ENCODE results near the gene GNAT3.

Gene GNAT3

DNA sequence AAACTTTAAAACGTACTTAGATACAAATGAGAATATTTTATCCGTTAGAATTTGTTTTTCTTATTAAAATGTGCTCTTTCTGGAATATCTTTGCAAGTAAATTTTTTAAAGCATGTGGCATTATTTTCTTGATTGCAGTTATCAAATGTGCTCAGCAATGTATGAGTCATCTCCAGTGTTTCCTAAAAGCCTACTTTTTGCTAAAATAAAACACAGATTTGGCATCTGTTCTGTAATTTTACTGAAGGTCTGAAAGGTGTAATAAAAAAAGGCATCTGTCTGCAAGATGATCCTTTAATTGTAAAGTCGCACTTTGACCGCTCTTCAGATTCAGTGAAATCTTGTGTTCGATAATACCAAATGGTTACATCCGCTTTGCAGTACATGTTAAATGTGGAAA lies 3.4 kb downstream of the GNAT3 start:
- DNase-seq (ENCODE audit: low spot score) = no peak
- TF ChIP-seq, protein P1, sequence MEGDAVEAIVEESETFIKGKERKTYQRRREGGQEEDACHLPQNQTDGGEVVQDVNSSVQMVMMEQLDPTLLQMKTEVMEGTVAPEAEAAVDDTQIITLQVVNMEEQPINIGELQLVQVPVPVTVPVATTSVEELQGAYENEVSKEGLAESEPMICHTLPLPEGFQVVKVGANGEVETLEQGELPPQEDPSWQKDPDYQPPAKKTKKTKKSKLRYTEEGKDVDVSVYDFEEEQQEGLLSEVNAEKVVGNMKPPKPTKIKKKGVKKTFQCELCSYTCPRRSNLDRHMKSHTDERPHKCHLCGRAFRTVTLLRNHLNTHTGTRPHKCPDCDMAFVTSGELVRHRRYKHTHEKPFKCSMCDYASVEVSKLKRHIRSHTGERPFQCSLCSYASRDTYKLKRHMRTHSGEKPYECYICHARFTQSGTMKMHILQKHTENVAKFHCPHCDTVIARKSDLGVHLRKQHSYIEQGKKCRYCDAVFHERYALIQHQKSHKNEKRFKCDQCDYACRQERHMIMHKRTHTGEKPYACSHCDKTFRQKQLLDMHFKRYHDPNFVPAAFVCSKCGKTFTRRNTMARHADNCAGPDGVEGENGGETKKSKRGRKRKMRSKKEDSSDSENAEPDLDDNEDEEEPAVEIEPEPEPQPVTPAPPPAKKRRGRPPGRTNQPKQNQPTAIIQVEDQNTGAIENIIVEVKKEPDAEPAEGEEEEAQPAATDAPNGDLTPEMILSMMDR (IDR thresholded peaks at IDR 0.05; ENCODE audit: extremely low read depth, missing control alignments) = no peak

DNA sequence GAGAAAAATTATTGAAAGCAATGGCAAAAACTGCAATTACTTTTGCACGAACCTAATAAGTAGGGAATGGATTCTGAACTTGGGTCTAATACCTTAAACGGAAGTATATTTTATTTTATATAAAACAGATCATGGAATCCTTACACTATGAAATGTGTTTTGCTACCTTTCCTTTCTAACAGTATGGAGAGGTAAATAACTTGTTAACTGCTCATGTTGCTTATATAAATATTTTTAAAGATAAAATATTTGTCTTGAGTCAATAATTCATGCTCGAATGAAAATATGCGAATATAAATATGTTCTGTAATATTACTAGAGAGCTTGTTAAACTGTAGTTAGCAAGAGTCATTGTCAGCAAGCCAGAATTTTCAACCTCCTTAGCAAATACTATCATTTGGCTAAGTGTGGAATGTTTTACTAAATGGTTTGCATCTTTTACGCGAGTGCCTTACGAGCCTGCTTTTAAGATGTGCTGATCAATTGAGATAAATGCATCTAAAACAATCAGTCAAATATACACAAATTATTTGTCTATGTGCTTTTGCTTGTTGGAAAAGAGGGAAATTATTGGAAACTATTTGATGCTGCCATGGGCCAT lies 5.9 kb downstream of the GNAT3 start:
- TF ChIP-seq, protein P1 (IDR thresholded peaks at IDR 0.05; ENCODE audit: extremely low read depth, missing control alignments) = no peak
- no peak for DNase-seq (ENCODE audit: low spot score)

DNA sequence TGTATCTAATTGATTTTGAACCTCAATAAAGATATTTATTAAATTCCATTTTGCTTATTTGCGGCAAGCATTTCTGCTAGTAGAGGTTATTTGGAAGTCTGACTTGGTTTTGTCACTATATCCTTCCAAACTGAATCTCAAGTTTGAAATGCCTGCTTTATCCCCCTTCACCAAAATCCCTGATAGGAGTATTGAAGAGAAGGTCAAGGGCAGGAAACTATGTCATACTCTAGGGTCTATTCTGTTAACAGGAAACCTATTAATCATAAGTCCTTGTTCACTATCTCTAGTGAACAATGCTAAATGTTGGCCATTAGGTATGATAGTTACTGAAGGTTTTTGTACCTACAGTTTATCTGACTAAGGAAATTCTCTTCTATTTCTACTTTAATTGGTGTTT lies 11.5 kb downstream of the GNAT3 start:
- TF ChIP-seq, protein P1 (IDR thresholded peaks at IDR 0.05; ENCODE audit: extremely low read depth, missing control alignments) = no peak

DNA sequence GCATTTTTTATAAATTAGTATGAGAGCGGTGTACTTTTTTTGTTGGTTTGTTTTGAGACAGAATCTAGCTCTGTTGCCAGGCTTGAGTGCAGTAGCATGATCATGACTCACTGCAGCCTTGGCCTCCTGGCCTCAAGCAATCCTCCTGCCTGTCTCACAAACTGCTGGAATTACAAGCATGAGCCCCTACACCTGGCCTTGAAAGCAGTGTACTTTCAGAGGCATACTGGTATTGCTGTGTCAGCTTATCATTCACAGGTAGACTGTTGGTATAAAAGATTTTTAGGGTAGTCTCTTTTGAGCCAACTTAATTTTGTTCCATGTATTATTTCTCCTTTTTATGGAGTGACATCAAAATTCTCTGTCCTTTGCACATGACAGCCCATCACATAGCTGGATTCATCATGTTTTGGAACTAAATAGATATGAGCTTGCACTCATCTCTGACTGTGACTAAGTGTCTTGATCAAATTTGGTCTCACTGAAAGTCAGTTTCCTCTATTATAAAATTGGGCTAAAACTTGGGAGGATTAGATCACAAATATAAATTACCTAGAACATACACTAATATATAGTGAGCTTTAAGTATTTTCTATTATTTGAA lies 12.4 kb downstream of the GNAT3 start:
- DNase-seq (ENCODE audit: low spot score) = no peak
- TF ChIP-seq, protein P1 (IDR thresholded peaks at IDR 0.05; ENCODE audit: extremely low read depth, missing control alignments) = no peak

More for the DNA sequence above, 11.5 kb downstream of the GNAT3 start:
- no peak for DNase-seq (ENCODE audit: low spot score)

DNA sequence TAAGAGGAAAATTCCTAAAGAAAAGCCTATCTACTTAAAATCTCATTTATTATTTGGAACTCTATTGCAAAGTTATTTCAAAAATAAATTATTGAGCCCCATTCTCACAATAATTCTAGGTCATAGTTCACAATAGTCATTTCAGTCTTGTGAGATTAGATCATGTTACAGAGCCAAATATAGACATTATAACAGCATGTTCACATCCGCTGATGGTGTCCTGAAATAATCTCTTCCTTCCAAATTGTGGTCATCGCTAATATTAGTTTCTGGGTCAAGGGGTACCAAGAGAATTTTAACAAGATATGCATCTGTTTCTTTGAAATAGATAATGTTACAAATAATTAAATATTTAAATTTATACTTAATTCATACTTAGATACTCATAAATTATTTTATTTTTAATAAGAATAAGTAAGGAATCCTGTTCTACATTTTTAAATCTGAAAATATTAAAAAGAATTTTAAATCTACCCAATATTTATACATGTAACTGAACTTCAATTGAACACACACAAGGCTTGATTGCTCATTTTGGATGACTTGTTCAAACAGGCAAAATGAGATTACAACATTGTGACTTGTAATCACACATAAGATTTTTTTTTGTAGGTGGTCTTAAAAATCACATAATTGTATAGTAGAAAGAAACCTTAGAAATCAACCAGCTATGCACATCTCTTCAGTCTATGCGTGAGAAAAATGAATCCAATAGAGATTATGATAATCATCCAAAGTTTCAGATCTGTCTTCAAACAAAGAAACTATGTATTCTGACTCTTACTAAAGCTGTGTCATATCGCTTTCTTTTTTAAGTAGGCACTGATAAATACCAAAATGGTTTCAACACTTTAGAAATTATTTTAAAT lies 13.1 kb downstream of the GNAT3 start:
- TF ChIP-seq, protein P1 (IDR thresholded peaks at IDR 0.05; ENCODE audit: extremely low read depth, missing control alignments) = no peak
- DNase-seq (ENCODE audit: low spot score) = no peak

DNA sequence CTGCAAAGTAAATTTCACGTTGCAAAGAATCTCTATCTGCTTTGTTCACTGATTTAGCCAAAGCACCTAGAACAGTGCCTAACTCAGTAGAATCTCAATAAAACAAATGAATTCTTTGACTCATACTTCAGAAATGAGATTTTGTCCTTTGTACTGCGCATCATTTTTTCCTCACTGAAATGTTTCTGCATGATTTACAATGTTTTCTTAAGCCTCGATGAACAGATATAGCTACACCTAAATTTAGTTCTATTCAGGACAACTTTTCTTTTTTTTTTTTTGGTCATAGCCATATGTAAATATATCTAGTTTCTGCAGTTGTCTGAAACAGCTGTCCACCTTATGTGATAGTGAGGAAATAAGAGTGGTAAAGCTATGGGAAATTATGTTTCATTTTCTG lies 15.3 kb downstream of the GNAT3 start:
- TF ChIP-seq, protein P1 (IDR thresholded peaks at IDR 0.05; ENCODE audit: extremely low read depth, missing control alignments) = no peak
- DNase-seq (ENCODE audit: low spot score) = no peak
